Stimulated activated naive CD8-positive, alpha-beta T cell treated with anti-CD3 and anti-CD28 coated beads, Interleukin-15, Interleukin-2, amounts not matched to agents 100 ng/mL and 50 ng/mL, for 24 hours (primary cell): ENCODE data around the gene C12orf57.
A peak's percentile ranks its signal among the peaks of the same experiment; 100 is the strongest.

Experiments used
- H3K27ac Mint-ChIP-seq: one replicate; pipeline ENCODE4 v1.8.0; 2021; ENCODE audit warnings: mild to moderate bottlenecking, mixed read lengths
- H3K27me3 Mint-ChIP-seq: one replicate; pipeline ENCODE4 v1.8.0; 2021; ENCODE audit warnings: mixed read lengths
- H3K36me3 Mint-ChIP-seq: one replicate; pipeline ENCODE4 v1.8.0; 2021; ENCODE audit warnings: low read depth, mixed read lengths
- H3K4me1 Mint-ChIP-seq: one replicate; pipeline ENCODE4 v1.8.0; 2021; ENCODE audit warnings: low read depth, mixed read lengths
- H3K4me3 Mint-ChIP-seq: one replicate; pipeline ENCODE4 v1.8.0; 2021; ENCODE audit warnings: mild to moderate bottlenecking, mixed read lengths
- H3K9me3 Mint-ChIP-seq: one replicate; pipeline ENCODE4 v1.8.0; 2021; ENCODE audit warnings: mixed read lengths

The C12orf57 gene

DNA sequence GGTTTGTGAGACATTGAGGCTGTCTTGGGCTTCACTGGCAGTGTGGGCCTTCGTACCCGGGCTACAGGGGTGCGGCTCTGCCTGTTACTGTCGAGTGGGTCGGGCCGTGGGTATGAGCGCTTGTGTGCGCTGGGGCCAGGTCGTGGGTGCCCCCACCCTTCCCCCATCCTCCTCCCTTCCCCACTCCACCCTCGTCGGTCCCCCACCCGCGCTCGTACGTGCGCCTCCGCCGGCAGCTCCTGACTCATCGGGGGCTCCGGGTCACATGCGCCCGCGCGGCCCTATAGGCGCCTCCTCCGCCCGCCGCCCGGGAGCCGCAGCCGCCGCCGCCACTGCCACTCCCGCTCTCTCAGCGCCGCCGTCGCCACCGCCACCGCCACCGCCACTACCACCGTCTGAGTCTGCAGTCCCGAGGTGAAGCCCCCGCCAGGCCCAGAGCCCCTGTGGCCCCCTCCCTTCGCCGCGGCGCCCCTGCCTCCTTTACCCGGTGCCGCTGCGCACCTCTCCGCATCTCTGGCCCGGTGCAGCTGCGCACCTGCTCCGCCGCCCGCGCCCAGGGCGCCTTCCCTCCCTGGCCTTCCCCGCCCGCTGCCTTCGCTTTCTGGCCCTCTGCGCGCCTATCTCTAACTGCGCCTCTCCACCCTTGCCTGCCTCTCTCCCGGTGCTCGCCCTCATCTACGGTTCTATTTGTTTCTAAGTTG lies 29.4 kb upstream of the C12orf57 start, which contains the start of gene ENO2:
Gene ENO2, plus strand, starts transcription at position 335 of the 701 bp plus-strand sequence. CDS start 1,253 bp downstream, outside the sequence.
- Mint-ChIP-seq H3K4me1 (peaks cover 39% of the 10 kb centered on the region), H3K27me3 (peaks cover 3% of the 10 kb centered on the region), H3K36me3 (peaks cover 19% of the 10 kb centered on the region), H3K9me3 (no peaks in the 10 kb centered on the region), H3K27ac (peak within 1 kb of the TSS; percentile 91), H3K4me3 (peak within 1 kb of the TSS; percentile 93)

DNA sequence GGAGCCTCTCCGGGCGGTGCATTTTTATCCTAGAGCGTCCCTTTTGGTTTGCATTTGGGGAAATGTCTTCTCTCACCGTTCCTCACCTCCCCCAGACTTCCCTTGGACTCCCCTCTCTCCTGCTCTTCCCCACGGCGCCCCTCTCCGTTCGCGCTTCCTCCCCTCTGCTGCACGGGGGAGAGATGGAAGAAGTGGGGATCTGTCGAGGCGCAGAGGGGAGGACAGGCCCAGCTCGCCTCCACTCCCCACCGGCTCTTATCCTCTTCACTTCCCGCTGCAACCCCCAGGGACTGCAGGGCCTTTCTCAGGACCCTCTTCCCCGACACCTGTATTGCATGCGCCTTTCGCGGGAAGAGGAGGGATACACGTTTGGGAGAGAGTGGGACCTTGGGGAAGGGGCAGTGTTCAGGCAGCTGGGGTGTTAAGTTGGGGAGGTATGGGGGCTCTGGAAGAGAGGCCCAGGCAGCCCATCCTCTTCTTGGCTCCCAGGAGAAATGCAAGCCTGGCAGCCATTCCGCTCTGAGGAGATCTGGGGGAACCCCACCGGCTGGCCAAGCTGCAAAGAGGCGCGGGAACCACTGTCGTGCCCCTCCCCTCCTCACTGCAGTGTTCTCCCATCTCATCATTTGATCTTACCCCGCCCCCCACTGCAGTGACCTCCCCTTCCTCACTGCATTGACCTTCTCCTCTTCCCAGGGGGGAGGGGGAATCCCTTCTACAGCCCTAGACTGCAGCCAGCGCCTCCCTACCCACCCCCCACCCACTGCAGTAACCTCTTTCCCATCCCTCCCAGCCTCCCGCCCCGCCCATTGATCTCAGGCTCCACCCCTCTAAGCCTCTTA lies 28.7 kb upstream of the C12orf57 start:
- H3K36me3 Mint-ChIP-seq, result peaks cover 27% of the 10 kb centered on the region
- H3K27me3 Mint-ChIP-seq, result peaks cover 3% of the 10 kb centered on the region
- H3K4me1 Mint-ChIP-seq, result peaks cover 45% of the 10 kb centered on the region
- H3K4me3 Mint-ChIP-seq, result peak overlapping the region; percentile 93
- H3K27ac Mint-ChIP-seq, result peak overlapping the region; percentile 89
- no peaks in the 10 kb centered on the region for H3K9me3 Mint-ChIP-seq

DNA sequence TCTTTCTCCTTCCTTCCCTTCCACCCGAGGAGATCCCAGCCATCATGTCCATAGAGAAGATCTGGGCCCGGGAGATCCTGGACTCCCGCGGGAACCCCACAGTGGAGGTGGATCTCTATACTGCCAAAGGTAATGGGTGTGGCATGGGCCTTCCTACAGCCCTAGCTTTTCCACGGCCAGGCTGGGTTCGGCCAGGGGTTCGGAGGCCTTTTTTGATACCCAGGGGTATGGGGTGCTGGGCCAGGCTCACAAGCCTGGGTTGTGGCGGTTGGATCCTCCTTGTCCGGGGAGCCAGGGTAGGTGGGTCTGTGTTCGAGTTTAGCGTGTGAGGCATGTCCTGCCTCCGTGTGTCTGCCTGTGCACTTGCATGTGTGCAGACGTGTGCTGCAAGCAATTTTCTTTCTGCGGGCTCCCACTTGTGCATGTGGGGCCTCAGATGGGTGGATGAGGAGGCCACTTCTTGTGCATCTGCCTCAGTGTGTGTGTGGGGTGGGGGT lies 28.0 kb upstream of the C12orf57 start:
- no peak overlapping the region for H3K27ac Mint-ChIP-seq

DNA sequence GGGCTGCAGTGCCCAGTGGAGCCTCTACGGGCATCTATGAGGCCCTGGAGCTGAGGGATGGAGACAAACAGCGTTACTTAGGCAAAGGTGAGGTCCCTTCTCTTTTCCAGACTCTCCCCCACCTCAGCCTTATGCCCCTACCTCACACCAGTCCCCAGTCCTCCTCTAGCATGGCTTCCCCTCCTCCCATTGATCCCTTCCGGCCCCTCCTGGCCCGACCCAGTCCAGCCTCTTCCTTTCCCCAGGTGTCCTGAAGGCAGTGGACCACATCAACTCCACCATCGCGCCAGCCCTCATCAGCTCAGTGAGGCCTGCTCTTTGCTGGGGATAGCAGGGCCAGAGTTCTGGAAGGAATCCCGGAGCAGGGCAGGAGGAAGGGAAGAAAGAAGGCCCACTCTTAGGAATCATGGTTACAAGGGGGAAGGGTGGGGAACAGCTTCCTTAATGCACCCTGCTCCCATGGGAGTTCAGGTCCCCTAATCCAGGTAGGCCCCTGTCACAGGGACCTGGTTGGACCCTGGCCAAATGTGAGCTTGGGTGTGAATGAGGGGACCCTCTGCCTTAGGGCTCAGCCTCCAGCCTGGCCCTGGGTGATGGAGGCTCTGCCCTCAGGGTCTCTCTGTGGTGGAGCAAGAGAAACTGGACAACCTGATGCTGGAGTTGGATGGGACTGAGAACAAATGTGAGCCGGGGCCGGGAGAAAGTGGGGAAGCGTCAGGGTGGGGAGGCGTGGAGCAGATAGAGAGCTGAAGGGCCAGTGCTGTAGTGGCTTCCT lies 27.2 kb upstream of the C12orf57 start:
- peaks cover 32% of the 10 kb centered on the region for H3K36me3 Mint-ChIP-seq
- peaks cover 3% of the 10 kb centered on the region for H3K27me3 Mint-ChIP-seq
- H3K4me1 Mint-ChIP-seq, result peaks cover 45% of the 10 kb centered on the region
- peak overlapping the region; percentile 29 for H3K27ac Mint-ChIP-seq
- H3K9me3 Mint-ChIP-seq, result no peaks in the 10 kb centered on the region
- H3K4me3 Mint-ChIP-seq, result no peak overlapping the region

More for the DNA sequence above, 28.0 kb upstream of the C12orf57 start:
- Mint-ChIP-seq H3K4me1 (peaks cover 45% of the 10 kb centered on the region), H3K27me3 (peaks cover 3% of the 10 kb centered on the region), H3K9me3 (no peaks in the 10 kb centered on the region), H3K4me3 (peak overlapping the region; percentile 93), H3K36me3 (peaks cover 27% of the 10 kb centered on the region)

DNA sequence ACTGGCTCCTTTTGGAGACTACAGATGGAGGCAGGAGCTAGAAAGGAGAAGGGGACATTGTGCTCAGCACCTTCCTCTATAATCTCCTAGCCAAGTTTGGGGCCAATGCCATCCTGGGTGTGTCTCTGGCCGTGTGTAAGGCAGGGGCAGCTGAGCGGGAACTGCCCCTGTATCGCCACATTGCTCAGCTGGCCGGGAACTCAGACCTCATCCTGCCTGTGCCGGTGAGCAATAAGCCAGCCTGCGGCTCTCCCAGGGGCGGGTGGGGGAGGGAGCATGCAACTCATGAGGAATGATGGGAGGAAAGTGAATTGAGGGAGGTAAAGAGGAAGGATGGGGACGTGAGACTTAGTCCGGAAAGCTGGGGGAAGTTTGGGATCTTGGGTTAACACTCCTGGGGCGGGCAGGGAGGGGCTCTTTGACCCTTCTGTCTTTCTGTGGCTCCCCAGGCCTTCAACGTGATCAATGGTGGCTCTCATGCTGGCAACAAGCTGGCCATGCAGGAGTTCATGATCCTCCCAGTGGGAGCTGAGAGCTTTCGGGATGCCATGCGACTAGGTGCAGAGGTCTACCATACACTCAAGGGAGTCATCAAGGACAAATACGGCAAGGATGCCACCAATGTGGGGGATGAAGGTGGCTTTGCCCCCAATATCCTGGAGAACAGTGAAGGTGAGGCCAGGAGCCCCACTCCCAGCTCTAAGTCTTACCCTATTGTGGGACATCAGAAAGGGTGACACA lies 26.2 kb upstream of the C12orf57 start:
- Mint-ChIP-seq H3K36me3 (peaks cover 33% of the 10 kb centered on the region), H3K27ac (no peak overlapping the region), H3K4me1 (peaks cover 54% of the 10 kb centered on the region), H3K27me3 (peaks cover 3% of the 10 kb centered on the region), H3K4me3 (no peak overlapping the region), H3K9me3 (no peaks in the 10 kb centered on the region)

DNA sequence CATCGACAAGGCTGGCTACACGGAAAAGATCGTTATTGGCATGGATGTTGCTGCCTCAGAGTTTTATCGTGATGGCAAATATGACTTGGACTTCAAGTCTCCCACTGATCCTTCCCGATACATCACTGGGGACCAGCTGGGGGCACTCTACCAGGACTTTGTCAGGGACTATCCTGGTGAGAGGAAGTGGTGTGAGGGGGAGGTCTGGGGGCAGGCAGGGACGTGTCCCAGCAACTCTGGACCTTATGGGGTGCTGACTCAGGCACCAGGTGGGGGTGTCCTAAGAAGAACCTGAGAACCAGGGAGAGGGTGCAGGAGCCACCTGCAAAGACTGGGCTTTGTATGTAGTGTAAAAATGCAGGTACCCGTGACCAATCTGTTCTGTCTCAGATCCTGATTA lies 24.2 kb upstream of the C12orf57 start:
- no peaks in the 10 kb centered on the region for H3K9me3 Mint-ChIP-seq
- H3K27me3 Mint-ChIP-seq, result no peaks in the 10 kb centered on the region
- H3K36me3 Mint-ChIP-seq, result peaks cover 37% of the 10 kb centered on the region
- peak overlapping the region; percentile 43 for H3K27ac Mint-ChIP-seq
- H3K4me3 Mint-ChIP-seq, result no peak overlapping the region
- H3K4me1 Mint-ChIP-seq, result peaks cover 52% of the 10 kb centered on the region

DNA sequence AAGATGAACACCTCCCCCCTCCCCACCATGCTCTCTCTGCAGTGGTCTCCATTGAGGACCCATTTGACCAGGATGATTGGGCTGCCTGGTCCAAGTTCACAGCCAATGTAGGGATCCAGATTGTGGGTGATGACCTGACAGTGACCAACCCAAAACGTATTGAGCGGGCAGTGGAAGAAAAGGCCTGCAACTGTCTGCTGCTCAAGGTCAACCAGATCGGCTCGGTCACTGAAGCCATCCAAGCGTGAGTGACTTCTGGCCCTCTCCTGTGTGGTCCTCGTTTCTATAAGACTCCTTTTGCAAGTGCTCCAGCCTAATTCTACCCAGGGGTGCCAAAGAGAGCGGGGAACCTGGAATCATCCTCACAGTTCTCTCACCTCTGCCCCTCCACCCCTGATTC lies 22.3 kb upstream of the C12orf57 start:
- no peaks in the 10 kb centered on the region for H3K27me3 Mint-ChIP-seq
- no peaks in the 10 kb centered on the region for H3K9me3 Mint-ChIP-seq
- peaks cover 52% of the 10 kb centered on the region for H3K4me1 Mint-ChIP-seq
- H3K27ac Mint-ChIP-seq, result peak overlapping the region; percentile 28
- no peak overlapping the region for H3K4me3 Mint-ChIP-seq
- peaks cover 36% of the 10 kb centered on the region for H3K36me3 Mint-ChIP-seq

DNA sequence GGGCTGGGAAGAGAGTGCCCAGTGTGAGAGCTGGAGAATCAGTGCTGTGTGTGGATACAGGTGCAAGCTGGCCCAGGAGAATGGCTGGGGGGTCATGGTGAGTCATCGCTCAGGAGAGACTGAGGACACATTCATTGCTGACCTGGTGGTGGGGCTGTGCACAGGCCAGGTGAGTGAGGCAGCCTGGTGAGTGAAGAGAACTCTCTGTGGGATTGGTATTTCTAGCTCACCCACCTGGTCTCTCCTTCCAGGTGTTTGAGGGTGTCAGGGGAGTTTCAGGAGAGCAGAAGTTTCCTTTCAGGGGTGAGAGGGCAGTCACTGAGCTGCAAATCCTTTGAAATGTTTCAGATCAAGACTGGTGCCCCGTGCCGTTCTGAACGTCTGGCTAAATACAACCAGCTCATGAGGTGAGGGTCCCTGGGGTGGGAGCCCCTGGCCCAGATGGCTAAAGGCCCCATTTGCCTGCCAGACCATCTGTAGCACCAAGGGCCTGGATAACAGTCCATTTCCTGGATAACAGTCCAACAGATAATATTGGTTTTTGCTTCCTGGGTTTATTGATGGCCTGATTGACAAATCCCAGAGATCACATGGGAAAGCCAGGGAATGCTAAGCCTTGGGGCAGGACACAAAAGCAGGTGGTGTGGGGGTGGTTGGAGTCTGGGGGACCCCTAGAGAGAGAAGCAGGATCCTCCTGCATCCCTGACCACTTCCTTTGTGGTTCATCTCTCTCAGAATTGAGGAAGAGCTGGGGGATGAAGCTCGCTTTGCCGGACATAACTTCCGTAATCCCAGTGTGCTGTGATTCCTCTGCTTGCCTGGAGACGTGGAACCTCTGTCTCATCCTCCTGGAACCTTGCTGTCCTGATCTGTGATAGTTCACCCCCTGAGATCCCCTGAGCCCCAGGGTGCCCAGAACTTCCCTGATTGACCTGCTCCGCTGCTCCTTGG lies 21.6 kb upstream of the C12orf57 start:
- H3K27ac Mint-ChIP-seq, result peak overlapping the region; percentile 28
- H3K4me3 Mint-ChIP-seq, result no peak overlapping the region
- H3K4me1 Mint-ChIP-seq, result peaks cover 56% of the 10 kb centered on the region
- H3K27me3 Mint-ChIP-seq, result no peaks in the 10 kb centered on the region
- H3K9me3 Mint-ChIP-seq, result no peaks in the 10 kb centered on the region
- H3K36me3 Mint-ChIP-seq, result peaks cover 29% of the 10 kb centered on the region

DNA sequence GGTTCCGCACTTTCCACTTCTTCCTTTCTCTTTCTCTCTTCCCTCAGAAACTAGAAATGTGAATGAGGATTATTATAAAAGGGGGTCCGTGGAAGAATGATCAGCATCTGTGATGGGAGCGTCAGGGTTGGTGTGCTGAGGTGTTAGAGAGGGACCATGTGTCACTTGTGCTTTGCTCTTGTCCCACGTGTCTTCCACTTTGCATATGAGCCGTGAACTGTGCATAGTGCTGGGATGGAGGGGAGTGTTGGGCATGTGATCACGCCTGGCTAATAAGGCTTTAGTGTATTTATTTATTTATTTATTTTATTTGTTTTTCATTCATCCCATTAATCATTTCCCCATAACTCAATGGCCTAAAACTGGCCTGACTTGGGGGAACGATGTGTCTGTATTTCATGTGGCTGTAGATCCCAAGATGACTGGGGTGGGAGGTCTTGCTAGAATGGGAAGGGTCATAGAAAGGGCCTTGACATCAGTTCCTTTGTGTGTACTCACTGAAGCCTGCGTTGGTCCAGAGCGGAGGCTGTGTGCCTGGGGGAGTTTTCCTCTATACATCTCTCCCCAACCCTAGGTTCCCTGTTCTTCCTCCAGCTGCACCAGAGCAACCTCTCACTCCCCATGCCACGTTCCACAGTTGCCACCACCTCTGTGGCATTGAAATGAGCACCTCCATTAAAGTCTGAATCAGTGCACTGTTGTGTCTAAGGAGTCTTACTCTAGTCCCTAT lies 20.7 kb upstream of the C12orf57 start:
- Mint-ChIP-seq H3K27ac (no peak overlapping the region), H3K9me3 (no peaks in the 10 kb centered on the region), H3K4me3 (no peak overlapping the region), H3K27me3 (no peaks in the 10 kb centered on the region), H3K36me3 (peaks cover 24% of the 10 kb centered on the region), H3K4me1 (peaks cover 56% of the 10 kb centered on the region)

DNA sequence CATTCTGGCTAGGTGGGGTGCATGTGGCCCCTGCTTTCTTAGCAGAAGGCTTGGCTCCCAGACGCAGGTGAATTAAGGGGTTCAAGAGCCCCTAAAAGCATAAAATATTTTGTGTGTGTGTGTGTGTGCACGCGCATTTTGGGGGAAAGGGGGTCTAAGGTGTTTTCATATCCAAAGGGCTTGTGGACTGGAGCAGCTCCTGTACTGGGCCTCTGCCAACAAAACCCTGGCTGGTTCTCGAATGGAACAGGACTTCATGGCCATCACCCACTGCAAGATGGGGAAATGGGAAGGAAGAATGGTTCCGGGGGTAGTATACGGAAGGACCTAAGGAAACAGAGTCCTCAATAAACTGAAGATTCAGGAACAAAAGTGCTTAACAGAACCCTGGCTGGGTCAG lies 20.0 kb upstream of the C12orf57 start:
- H3K36me3 Mint-ChIP-seq, result peaks cover 23% of the 10 kb centered on the region
- H3K4me1 Mint-ChIP-seq, result peaks cover 61% of the 10 kb centered on the region
- H3K27me3 Mint-ChIP-seq, result no peaks in the 10 kb centered on the region
- no peak overlapping the region for H3K27ac Mint-ChIP-seq
- no peak overlapping the region for H3K4me3 Mint-ChIP-seq
- H3K9me3 Mint-ChIP-seq, result no peaks in the 10 kb centered on the region

DNA sequence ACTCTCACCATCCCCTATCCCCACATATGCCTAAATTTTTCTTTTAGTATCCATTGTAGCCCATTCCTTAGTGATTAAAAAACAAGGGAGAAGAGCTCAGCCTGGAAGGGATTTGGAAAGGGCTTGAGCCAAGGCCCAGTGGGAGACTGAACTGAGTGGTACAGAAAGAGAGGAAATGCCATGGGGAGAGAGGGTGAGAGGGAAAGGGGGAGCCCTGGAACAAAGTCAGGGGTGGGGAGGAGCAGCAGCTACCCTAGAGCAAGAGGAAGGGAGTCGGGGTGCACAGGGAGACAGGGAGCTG lies 18.6 kb upstream of the C12orf57 start:
- H3K27me3 Mint-ChIP-seq, result no peaks in the 10 kb centered on the region
- no peaks in the 10 kb centered on the region for H3K9me3 Mint-ChIP-seq
- H3K36me3 Mint-ChIP-seq, result peaks cover 10% of the 10 kb centered on the region
- no peak overlapping the region for H3K27ac Mint-ChIP-seq
- H3K4me1 Mint-ChIP-seq, result peaks cover 63% of the 10 kb centered on the region
- H3K4me3 Mint-ChIP-seq, result no peak overlapping the region

DNA sequence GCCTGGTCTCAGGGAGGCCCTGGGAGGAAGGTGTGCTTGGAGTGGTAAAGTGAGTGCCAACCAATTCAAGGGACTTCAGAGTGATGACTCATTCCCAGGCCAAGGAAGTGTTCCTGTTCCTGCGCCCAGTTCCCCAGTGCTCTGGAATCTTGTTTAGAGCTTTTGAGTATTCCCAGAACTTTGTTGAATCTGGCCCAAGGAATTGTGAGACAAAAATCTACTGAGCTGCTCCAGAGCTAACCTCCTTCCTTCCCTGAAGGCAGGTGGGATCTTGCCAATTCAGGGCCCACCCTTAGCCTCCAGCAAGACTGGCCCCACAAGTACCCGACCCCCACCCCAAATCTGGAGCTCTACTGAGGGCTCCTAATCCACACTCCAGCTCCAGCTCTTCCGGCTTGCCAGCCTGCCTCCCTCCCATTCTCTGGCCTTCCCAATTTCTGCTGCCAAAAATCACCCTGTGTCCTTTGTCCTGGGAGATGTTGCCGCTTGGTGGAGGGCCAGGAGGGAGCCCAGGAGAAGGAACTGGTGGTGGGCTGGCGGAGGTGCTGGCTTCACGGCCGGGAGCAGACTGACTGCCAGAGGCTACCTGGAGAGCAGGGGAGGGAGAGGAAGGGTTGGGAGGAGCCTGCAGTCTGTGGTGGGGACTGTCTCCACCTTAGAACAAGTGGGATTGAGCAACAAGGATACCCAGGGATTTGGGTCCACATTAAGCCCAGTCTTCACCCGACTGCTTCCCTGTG lies 18.1 kb upstream of the C12orf57 start:
- H3K27ac Mint-ChIP-seq, result no peak overlapping the region
- H3K9me3 Mint-ChIP-seq, result no peaks in the 10 kb centered on the region
- peaks cover 66% of the 10 kb centered on the region for H3K4me1 Mint-ChIP-seq
- H3K36me3 Mint-ChIP-seq, result peaks cover 10% of the 10 kb centered on the region
- H3K4me3 Mint-ChIP-seq, result no peak overlapping the region
- H3K27me3 Mint-ChIP-seq, result no peaks in the 10 kb centered on the region
